CD4-positive, CD25-positive, alpha-beta regulatory T cell (primary cell): Measurements from ENCODE around the gene ZFP57. TPM values are rescaled to one million over a fixed set of nuclear protein-coding genes. Genes with fewer than 3 reads are reported as not detected.

Source experiments
- ATAC-seq, 2 donors: fragments of 150-1000 bp; cut with Tn5 transposase; one replicate each; pipeline ENCODE4 v1.10.0; 2021; ENCODE audit warnings: low read depth in 2 of 2, moderate number of reproducible peaks in 2 of 2, moderate library complexity in 1 of 2
- DNase-seq, 3 donors: peaks; one replicate each; pipeline versions ENCODE4 v3.0.0 to v3.0.0-alpha.2; 2012 to 2022; ENCODE audit warnings: mixed read lengths in 1 of 3
- H3K27ac ChIP-seq: one replicate; pipeline ENCODE4 v1.7.0; 2013; ENCODE audit warnings: mild to moderate bottlenecking, low read length; ENCODE audit not compliant: insufficient read depth, poor library complexity, severe bottlenecking
- H3K27me3 ChIP-seq: one replicate; pipeline ENCODE4 v1.7.0; 2013; ENCODE audit warnings: low read length; ENCODE audit not compliant: control insufficient read depth, insufficient read depth
- H3K36me3 ChIP-seq: one replicate; pipeline ENCODE4 v1.7.0; 2013; ENCODE audit warnings: mild to moderate bottlenecking, low read length, moderate library complexity; ENCODE audit not compliant: control insufficient read depth, insufficient read depth
- H3K4me1 ChIP-seq: 2 replicates; pipeline ENCODE4 v1.7.0; 2013; ENCODE audit warnings: mild to moderate bottlenecking, low read length; ENCODE audit not compliant: insufficient read depth, control insufficient read depth, poor library complexity, severe bottlenecking
- H3K4me3 ChIP-seq: one replicate; pipeline ENCODE4 v1.7.0; 2013; ENCODE audit warnings: low read depth, mild to moderate bottlenecking, low read length, moderate library complexity
- H3K9me3 ChIP-seq, 2 experiments: 1 replicate in 1 of 2; 2 replicates in 1 of 2; pipeline ENCODE4 v1.7.0; 2013; ENCODE audit warnings: low read length in 2 of 2, mild to moderate bottlenecking in 1 of 2, moderate library complexity in 1 of 2; ENCODE audit not compliant: control insufficient read depth in 2 of 2
- H3K27ac Mint-ChIP-seq, 3 donors: one replicate each; pipeline ENCODE4 v1.8.0; 2020 to 2022; ENCODE audit warnings: mild to moderate bottlenecking in 3 of 3, mixed read lengths in 3 of 3, moderate library complexity in 2 of 3
- H3K27me3 Mint-ChIP-seq: one replicate; pipeline ENCODE4 v1.8.0; 2022; ENCODE audit warnings: mild to moderate bottlenecking, mixed read lengths
- H3K36me3 Mint-ChIP-seq: one replicate; pipeline ENCODE4 v1.8.0; 2020; ENCODE audit warnings: mixed read lengths
- H3K4me1 Mint-ChIP-seq, 4 donors: one replicate each; pipeline ENCODE4 v1.8.0; 2020 to 2022; ENCODE audit warnings: mixed read lengths in 4 of 4, mild to moderate bottlenecking in 1 of 4
- H3K4me3 Mint-ChIP-seq, 4 donors: one replicate each; pipeline ENCODE4 v1.8.0; 2020 to 2022; ENCODE audit warnings: mild to moderate bottlenecking in 4 of 4, mixed read lengths in 4 of 4, moderate library complexity in 3 of 4
- H3K9me3 Mint-ChIP-seq, 7 donors: one replicate each; pipeline ENCODE4 v1.8.0; 2020 to 2022; ENCODE audit warnings: mixed read lengths in 7 of 7, mild to moderate bottlenecking in 3 of 7, moderate library complexity in 2 of 7
- polyA plus RNA-seq, 4 donors: library from polyadenylated mRNA; unstranded; fragments of 300-500 nt; fragmentation: Illumina TruSeq; gene quantifications; one replicate each; pipeline ENCODE4 v1.2.3, GENCODE V29; 2021
- total RNA-seq: library from RNA; stranded (reverse); gene quantifications from one replicate; pipeline ENCODE4 v1.2.3, GENCODE V29; 2022

Gene ZFP57
- total and polyA plus RNA-seq, 5 donors from 2014 or later: 1.0 to 4.8 (median 2.4) TPM; not detected in 2

- Mint-ChIP-seq H3K27ac (peak overlapping the region; percentile 43 to 86 (median 80)), H3K4me1 (peaks cover 17 to 47% (median 30%) of the 10 kb centered on the region in 4 donors), H3K9me3 (no peaks in the 10 kb centered on the region), H3K36me3 (no peaks in the 10 kb centered on the region), H3K27me3 (peaks cover 16% of the 10 kb centered on the region), H3K4me3 (peak overlapping the region; percentile 70 to 83 (median 78))
- H3K4me1 ChIP-seq: peaks cover 28% of the 10 kb centered on the region
- no peak for ATAC-seq
- peaks cover 4% of the 10 kb centered on the region for H3K36me3 ChIP-seq
- no peaks in the 10 kb centered on the region for H3K27me3 ChIP-seq
- peak overlapping the region; percentile 53 for H3K27ac ChIP-seq
- DNase-seq: peak in 1 of 3 donors; percentile 9
- no peak overlapping the region for H3K4me3 ChIP-seq
- no peaks in the 10 kb centered on the region for H3K9me3 ChIP-seq
Measured at GRCh38 chr6:29626948-29627754, 53.8 kb downstream of the ZFP57 start.

GRCh38 chr6:29625337-29625930 lies 55.5 kb downstream of the ZFP57 start:
- H3K4me3 ChIP-seq: no peak overlapping the region
- peaks cover 8% of the 10 kb centered on the region for H3K27me3 Mint-ChIP-seq
- peaks cover 15% of the 10 kb centered on the region for H3K4me1 ChIP-seq
- no peaks in the 10 kb centered on the region for H3K9me3 Mint-ChIP-seq
- H3K27me3 ChIP-seq: no peaks in the 10 kb centered on the region
- H3K27ac ChIP-seq: no peak overlapping the region
- ATAC-seq (no peak), DNase-seq (no peak)
- H3K4me1 Mint-ChIP-seq: peaks cover 11 to 30% (median 14%) of the 10 kb centered on the region in 4 donors
- H3K9me3 ChIP-seq: no peaks in the 10 kb centered on the region
- peaks cover 8% of the 10 kb centered on the region for H3K36me3 ChIP-seq
- H3K27ac Mint-ChIP-seq: peak overlapping the region; percentile 21 to 82 (median 27)
- peak overlapping the region in 2 of 4 donors; percentile 5 to 25 for H3K4me3 Mint-ChIP-seq
- H3K36me3 Mint-ChIP-seq: peaks cover 12% of the 10 kb centered on the region

- H3K9me3 ChIP-seq: no peaks in the 10 kb centered on the region
- no peak overlapping the region for H3K4me3 ChIP-seq
- Mint-ChIP-seq H3K4me1 (peaks cover 6 to 22% (median 11%) of the 10 kb centered on the region in 4 donors), H3K27ac (peak overlapping the region in 2 of 3 donors; percentile 21 to 65), H3K4me3 (no peak overlapping the region), H3K27me3 (no peaks in the 10 kb centered on the region), H3K9me3 (no peaks in the 10 kb centered on the region), H3K36me3 (peaks cover 18% of the 10 kb centered on the region)
- no peak for ATAC-seq
- no peak for DNase-seq
- H3K27ac ChIP-seq: no peak overlapping the region
- H3K27me3 ChIP-seq: no peaks in the 10 kb centered on the region
- peaks cover 12% of the 10 kb centered on the region for H3K36me3 ChIP-seq
- H3K4me1 ChIP-seq: peaks cover 15% of the 10 kb centered on the region
Measured at GRCh38 chr6:29624520-29624961, 56.4 kb downstream of the ZFP57 start.

Other genes starting within 250 kb of the ZFP57 start
- not detected for gene OR10C1, start 241.8 kb downstream of the ZFP57 start, total RNA-seq
- gene OR10C1, start 241.8 kb downstream of the ZFP57 start, polyA plus RNA-seq: not detected
- not detected for gene OR11A1, start 224.1 kb downstream of the ZFP57 start, total RNA-seq
- gene OR11A1, start 224.1 kb downstream of the ZFP57 start, polyA plus RNA-seq: not detected
- not detected for gene OR2H1, start 224.0 kb downstream of the ZFP57 start, total RNA-seq
- not detected for gene OR2H1, start 224.0 kb downstream of the ZFP57 start, polyA plus RNA-seq
- gene MAS1L, start 193.2 kb downstream of the ZFP57 start, total RNA-seq: not detected
- not detected for gene MAS1L, start 193.2 kb downstream of the ZFP57 start, polyA plus RNA-seq
- gene UBD, start 121.4 kb downstream of the ZFP57 start, total RNA-seq: not detected
- gene UBD, start 121.4 kb downstream of the ZFP57 start, polyA plus RNA-seq: not detected
- gene OR2H2, start 96.0 kb downstream of the ZFP57 start, total RNA-seq: not detected
- not detected for gene OR2H2, start 96.0 kb downstream of the ZFP57 start, polyA plus RNA-seq
- gene GABBR1, start 48.0 kb downstream of the ZFP57 start, total RNA-seq: 56.3 TPM
- 1 to 10 TPM in 3 of 4 donors, under 1 TPM in 1; 0.60 to 1.8 (median 1.5) TPM for gene GABBR1, start 48.0 kb downstream of the ZFP57 start, polyA plus RNA-seq
- gene MOG, start 24.1 kb downstream of the ZFP57 start, total RNA-seq: not detected
- gene MOG, start 24.1 kb downstream of the ZFP57 start, polyA plus RNA-seq: not detected
- gene HLA-F, start 42.3 kb upstream of the ZFP57 start, total RNA-seq: 1,143 TPM
- 100 to 1,000 TPM; 302 to 457 (median 429) TPM for gene HLA-F, start 42.3 kb upstream of the ZFP57 start, polyA plus RNA-seq
- gene HLA-G, start 146.7 kb upstream of the ZFP57 start, total RNA-seq: 0.49 TPM
- 1 to 10 TPM in 3 of 4 donors, under 1 TPM in 1; 0.39 to 3.2 (median 1.3) TPM for gene HLA-G, start 146.7 kb upstream of the ZFP57 start, polyA plus RNA-seq